Ovary (tissue), 9 donors: Measurements from ENCODE around the gene SEC22C. TPM values are rescaled to one million over a fixed set of nuclear protein-coding genes. Genes with fewer than 3 reads are reported as not detected.

Source experiments
- DNase-seq, 5 donors: peaks; one replicate each; pipeline ENCODE4 v3.0.0-alpha.2; 2019 to 2020
- H3K27ac ChIP-seq, 2 donors: fragments of 200-600 bp; one replicate each; pipeline versions ENCODE4 v1.5.1 to v1.8.0; 2019 to 2022
- H3K27me3 ChIP-seq: fragments of 200-600 bp; one replicate; pipeline ENCODE4 v1.8.0; 2022
- H3K36me3 ChIP-seq: fragments of 200-600 bp; sonication (generic); one replicate; pipeline ENCODE4 v1.5.1; 2019
- H3K4me1 ChIP-seq: one replicate; pipeline ENCODE4 v1.8.1; 2013; ENCODE audit warnings: mild to moderate bottlenecking, moderate library complexity; ENCODE audit not compliant: insufficient read depth
- H3K4me3 ChIP-seq: fragments of 200-600 bp; sonication (generic); one replicate; pipeline ENCODE4 v1.5.1; 2017
- H3K9me3 ChIP-seq, 2 donors: fragments of 200-600 bp in 1 of 2; sonication (generic) in 1 of 2; one replicate each; pipeline versions ENCODE4 v1.5.1 to v1.8.1; 2013 to 2019; ENCODE audit warnings: mild to moderate bottlenecking in 1 of 2, moderate library complexity in 1 of 2
- EP300 ChIP-seq: sonication (generic); formaldehyde crosslinking; IDR thresholded peaks from one replicate; pipeline ENCODE4 v1.6.1; 2017; ENCODE audit warnings: antibody characterized with exemption
- POLR2A ChIP-seq: fragments of 450-650 bp; IDR thresholded peaks from one replicate; pipeline ENCODE4 v1.6.1; 2017; ENCODE audit warnings: antibody characterized with exemption, mild to moderate bottlenecking, moderate library complexity
- WGBS, 3 donors: extraction: QIAGEN DNeasy Blood & Tissue Kit in 1 of 3; methylation state at CpG; one replicate each; pipeline versions ENCODE4 v1.1.5 to v1.1.7; 2013 to 2017; 5-methylcytosine and 5-hydroxymethylcytosine counted together
- intact Hi-C, 4 donors: fragments of 100-400 bp; cut with DNase I; formaldehyde crosslinking; loops; one replicate each; pipeline versions ENCODE4 v1.11.0 to v1.15.1; 2022 to 2023
- polyA plus RNA-seq, 2 donors: library from polyadenylated mRNA; stranded (reverse); fragments of 200-250 nt in 1 of 2; fragments of 350-450 nt in 1 of 2; fragmentation: Illumina TruSeq in 1 of 2; extraction: RNeasy Lipid Tissue Mini Kit (QIAGEN cat#74804) in 1 of 2; gene quantifications; one replicate each; pipeline ENCODE4 v1.2.3, GENCODE V29; 2013 to 2014
- total RNA-seq, 7 donors: library from RNA; depleted of rRNA in 2 of 7; stranded (reverse); fragments of >200 nt in 2 of 7; fragmentation: NEBNext Ultra II Directional in 3 of 7; extraction: Animal tissue kit (Norgen Biotek cat#: 25700) in 3 of 7; gene quantifications; one replicate each; pipeline versions ENCODE4 v1.1.0 to v1.2.4, GENCODE V29; 2016 to 2023
- TF ChIP-seq, protein P1 (sequence below), 3 donors: fragments of 450-650 bp in 2 of 3; fragments of 200-600 bp in 1 of 3; IDR thresholded peaks; one replicate each; pipeline versions ENCODE4 v1.5.1 to v1.8.0; 2016 to 2022; ENCODE audit warnings: antibody characterized with exemption in 3 of 3, mild to moderate bottlenecking in 1 of 3
- donor health status: DM: no; HTN: no; CAD: no; lungs with moderate emphysema.
- donor health status: DM: no; HTN: no; CAD: no.
- donor health status: Bipolar disorder and iron deficiency.
- donor health status: DM: yes; HTN: yes; CAD: no.
- donor health status: DM: no; HTN: no; CAD: no.
- donor health status: DM: yes; HTN: yes; CAD: no.

The SEC22C gene
- total and polyA plus RNA-seq, 9 donors: 31.4 to 68.5 (median 46.0) TPM

DNA sequence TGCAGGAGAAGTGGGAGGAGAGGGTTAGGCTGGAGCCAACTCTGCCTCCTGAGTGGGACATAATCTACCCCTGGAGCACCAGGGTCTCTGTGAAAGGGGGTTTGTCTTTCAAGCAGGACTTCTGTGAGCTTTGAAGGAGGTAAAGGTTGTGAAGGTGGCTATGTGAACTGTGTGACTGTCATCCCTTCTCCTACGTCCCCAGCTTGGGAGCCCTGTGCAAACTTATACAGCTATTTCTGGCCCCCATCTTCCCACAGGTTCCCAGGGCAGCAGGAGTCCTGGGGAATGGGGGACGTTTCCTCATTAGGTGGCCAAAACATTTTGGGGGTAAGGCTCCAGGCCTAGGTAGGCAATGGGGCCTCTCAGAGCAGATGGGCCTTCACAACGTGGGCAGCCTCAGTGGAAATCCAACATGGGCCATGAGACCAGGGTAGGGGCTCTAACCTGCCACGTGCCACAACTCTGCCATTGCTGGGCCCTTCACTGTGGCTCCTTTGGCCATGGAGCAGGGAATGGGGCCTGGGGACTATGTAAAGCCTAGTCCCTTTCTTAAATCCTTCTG is 75.8 kb downstream of the SEC22C start:
- intact Hi-C loops: no loop called here
- no peaks in the 10 kb centered on the region for H3K27me3 ChIP-seq
- H3K4me3 ChIP-seq: no peak overlapping the region
- peaks cover 2% of the 10 kb centered on the region for H3K4me1 ChIP-seq
- TF ChIP-seq POLR2A (no peak), EP300 (no peak)
- TF ChIP-seq, protein P1, sequence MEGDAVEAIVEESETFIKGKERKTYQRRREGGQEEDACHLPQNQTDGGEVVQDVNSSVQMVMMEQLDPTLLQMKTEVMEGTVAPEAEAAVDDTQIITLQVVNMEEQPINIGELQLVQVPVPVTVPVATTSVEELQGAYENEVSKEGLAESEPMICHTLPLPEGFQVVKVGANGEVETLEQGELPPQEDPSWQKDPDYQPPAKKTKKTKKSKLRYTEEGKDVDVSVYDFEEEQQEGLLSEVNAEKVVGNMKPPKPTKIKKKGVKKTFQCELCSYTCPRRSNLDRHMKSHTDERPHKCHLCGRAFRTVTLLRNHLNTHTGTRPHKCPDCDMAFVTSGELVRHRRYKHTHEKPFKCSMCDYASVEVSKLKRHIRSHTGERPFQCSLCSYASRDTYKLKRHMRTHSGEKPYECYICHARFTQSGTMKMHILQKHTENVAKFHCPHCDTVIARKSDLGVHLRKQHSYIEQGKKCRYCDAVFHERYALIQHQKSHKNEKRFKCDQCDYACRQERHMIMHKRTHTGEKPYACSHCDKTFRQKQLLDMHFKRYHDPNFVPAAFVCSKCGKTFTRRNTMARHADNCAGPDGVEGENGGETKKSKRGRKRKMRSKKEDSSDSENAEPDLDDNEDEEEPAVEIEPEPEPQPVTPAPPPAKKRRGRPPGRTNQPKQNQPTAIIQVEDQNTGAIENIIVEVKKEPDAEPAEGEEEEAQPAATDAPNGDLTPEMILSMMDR (IDR thresholded peaks at IDR 0.05): no peak
- no peak for DNase-seq
- WGBS, 3 donors: 86 to 94% (median 93%) methylated on average over 4 of the region's 4 CpGs
- no peaks in the 10 kb centered on the region for H3K9me3 ChIP-seq
- no peaks in the 10 kb centered on the region for H3K36me3 ChIP-seq
- H3K27ac ChIP-seq: no peak overlapping the region

DNA sequence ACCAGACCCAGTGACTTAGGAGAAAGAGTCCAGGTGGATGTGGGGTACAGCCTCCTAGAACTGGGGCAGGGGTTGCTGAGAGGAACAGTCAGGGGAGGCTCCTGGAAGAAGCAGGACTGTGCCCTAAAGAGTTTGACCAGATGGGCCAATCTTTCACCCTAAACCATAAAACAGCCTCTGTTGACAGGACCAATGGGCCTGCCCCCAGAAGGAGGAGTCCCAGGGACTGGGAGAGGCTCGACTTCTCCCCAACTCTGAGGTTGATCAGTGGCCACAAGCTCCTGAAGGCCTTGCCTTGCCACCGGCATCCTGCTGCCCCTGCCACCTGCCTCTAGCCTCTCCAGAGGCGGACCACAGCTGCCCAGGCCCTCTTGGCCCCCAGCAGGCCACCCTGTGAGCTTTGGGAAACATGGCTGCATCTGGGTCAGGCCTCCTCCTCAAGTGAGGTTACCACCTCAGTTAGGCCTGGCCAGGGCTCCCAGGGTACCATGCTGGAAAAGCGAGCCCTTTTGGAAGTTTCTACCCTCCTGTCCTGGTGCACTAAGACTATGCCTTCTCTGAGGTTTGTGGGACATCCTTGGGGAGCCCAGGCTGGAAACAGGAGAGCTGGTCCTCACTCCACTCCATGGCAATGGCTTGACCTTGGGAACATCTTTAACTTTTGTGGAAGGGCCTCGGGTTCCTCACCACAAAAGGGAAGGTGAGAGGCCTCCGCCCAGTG is 76.5 kb downstream of the SEC22C start:
- no peaks in the 10 kb centered on the region for H3K36me3 ChIP-seq
- DNase-seq: peak in 1 of 5 donors; percentile 17
- H3K27ac ChIP-seq: no peak overlapping the region
- TF ChIP-seq, protein P1 (IDR thresholded peaks at IDR 0.05): no peak
- TF ChIP-seq POLR2A (no peak), EP300 (no peak)
- no peaks in the 10 kb centered on the region for H3K9me3 ChIP-seq
- H3K4me3 ChIP-seq: no peak overlapping the region
- intact Hi-C loops: no loop called here
- H3K27me3 ChIP-seq: no peaks in the 10 kb centered on the region
- WGBS, 3 donors: 82 to 94% (median 87%) methylated on average over 5 to 6 of the region's 6 CpGs
- peaks cover 2% of the 10 kb centered on the region for H3K4me1 ChIP-seq

DNA sequence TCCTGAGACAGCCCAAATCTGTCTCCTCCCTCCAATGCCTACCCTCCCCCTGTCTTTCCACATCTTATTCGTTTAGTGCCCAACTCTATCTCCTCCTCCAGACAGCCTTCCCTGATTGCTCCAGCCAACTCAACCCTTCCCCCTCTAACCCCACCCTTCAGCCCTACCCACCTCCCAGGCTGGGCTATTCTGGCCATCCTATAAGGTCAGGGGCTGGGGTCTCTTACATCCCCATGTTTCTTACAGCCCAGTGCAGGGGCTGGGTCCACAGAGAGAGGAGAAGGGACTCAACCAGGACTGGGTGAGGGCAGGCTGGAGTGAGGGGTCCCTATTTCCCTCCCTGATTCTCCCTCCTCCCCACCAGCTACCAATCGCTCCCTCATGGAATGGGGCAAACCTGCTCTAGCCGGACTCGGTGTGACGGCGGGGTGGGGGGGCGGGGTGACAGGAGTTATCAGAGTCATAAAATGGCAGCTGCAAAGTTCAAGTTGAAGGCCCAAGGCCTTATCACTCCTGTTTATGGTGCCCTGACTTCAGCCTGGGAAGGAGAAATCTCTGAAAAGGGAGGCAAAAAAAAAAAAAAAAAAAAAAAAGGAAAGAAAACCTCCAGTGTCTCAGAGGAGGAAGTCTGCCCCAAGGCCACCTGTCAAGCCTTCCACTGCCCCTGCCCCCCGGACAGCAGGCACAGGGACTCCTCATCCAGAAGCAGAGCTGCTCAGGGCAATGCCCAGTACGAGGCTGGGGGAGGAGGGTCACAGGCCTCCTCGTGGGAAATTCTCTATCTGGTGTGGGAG is 77.2 kb downstream of the SEC22C start:
- intact Hi-C loops: no loop called here
- TF ChIP-seq POLR2A: no peak
- TF ChIP-seq, protein P1 (IDR thresholded peaks at IDR 0.05): no peak
- TF ChIP-seq EP300: no peak
- Histone ChIP-seq H3K36me3 (no peaks in the 10 kb centered on the region), H3K9me3 (no peaks in the 10 kb centered on the region), H3K4me1 (peaks cover 2% of the 10 kb centered on the region), H3K4me3 (no peak overlapping the region), H3K27me3 (no peaks in the 10 kb centered on the region), H3K27ac (no peak overlapping the region)
- 69 to 78% (median 69%) methylated on average over 10 of the region's 10 CpGs for WGBS, 3 donors
- DNase-seq: no peak

DNA sequence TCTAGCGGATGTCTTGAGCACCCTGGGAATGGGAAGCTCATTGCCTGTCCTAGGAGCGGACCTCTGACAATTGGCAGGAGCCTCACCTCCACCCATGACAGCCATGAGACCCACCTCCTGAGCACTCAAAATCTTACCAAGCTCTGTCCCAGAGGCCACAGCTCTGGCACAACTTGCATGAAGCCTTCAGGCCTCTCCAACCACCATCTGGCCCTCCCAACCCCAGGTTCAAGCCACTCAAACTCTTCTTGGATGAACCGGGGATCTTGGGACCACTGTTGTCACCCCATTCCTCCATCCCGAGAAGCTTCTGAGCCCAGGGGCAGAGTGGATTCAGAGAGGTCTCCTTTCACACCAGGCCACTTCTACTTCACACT is 77.8 kb downstream of the SEC22C start:
- H3K27me3 ChIP-seq: no peaks in the 10 kb centered on the region
- 92 to 97% (median 92%) methylated on average over 4 of the region's 4 CpGs for WGBS, 3 donors
- H3K4me3 ChIP-seq: no peak overlapping the region
- intact Hi-C loops: no loop called here
- no peak for TF ChIP-seq POLR2A
- TF ChIP-seq EP300: no peak
- TF ChIP-seq, protein P1 (IDR thresholded peaks at IDR 0.05): no peak
- DNase-seq: no peak
- no peaks in the 10 kb centered on the region for H3K36me3 ChIP-seq
- H3K4me1 ChIP-seq: peaks cover 2% of the 10 kb centered on the region
- H3K9me3 ChIP-seq: no peaks in the 10 kb centered on the region
- no peak overlapping the region for H3K27ac ChIP-seq
